Measurements from ENCODE around the gene ENTR1.
"Not testable (repeated sequence)": the region's sequence is repeated elsewhere in the genome, so short reads cannot be mapped to it uniquely, and the experiment has no call there.

Gene ENTR1

DNA sequence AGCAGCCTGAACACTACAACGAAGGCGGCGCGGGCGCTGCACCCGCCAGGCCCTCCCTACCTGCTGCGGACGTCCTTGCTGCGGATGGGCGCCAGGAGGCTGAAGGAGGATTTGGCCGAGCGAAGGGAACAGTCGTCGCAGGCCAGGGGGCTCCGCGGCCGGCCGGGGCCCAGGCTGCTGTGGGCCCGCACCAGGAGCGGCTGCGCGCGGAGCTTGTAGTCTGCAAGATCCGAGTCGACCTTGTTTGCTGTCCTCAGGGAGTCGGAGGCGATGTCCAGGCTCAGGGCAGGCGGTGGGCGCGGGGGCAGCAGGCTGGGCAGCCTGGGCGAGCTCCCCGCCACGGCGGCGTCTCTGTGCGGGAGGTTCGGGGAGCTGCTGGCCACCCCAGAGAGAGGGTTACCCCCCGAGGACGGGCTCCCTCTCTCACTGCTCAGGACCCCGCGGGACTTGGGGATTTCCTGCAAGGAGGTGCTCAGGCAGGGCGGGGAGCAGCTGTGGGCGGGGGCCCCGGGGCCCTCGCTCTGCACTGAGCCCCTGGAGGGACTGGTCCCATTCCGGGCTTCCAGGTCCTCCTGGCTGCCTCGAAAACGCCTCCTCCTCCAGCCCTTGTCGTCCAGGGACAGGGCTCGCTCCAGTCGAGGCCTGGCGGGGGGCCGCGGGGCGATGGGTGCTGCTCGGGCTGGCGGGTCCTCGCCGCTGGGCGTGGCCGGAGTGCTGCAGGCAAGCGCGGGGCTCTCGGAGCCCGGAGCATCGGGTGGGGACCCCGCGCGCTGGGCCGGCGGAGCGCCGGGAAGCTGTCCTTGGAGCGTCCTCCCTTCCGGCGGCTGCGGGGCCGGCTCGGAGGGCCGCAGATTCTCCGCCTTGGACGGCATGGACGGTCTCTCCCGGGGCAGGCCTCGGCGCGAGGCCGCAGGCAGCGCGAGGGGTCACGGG is 28.4 kb upstream of the ENTR1 start:
- in situ Hi-C loops (cut with MboI; ENCODE audit: low sequenced_read_pairs) = no loop called here

DNA sequence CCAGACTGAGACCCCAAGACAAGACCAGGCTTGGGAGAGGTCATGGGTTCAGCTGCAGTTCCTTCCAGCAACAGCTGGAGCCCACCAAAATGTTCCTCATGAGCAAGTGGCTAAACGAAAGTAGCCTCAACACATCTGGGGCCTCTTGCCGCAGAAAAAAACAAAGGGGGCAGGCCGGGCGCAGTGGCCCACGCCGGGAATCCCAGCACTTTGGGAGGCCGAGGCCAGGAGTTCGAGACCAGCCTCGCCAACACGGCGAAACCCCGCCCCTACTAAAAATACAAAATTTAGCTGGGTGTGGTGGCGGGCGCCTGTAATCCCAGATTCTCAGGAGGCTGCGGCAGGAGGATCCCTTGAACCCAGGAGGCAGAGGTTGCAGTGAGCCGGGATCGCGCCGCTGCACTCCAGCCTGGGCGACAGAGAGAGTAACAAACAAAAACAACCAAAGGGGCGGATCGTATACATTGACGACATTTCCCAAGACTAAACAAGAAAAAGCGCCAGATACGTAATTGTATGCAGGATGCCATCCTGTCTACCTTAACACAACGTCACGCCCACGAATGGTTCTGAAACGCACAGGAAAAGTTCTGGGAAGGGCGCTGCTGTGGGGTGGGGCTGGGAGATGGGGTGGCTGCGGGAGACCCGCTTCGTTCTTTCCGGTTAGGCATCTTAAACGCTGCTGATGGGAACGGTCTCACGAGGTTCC is 27.6 kb upstream of the ENTR1 start:
- in situ Hi-C loops (cut with MboI; ENCODE audit: low sequenced_read_pairs) = no loop called here

DNA sequence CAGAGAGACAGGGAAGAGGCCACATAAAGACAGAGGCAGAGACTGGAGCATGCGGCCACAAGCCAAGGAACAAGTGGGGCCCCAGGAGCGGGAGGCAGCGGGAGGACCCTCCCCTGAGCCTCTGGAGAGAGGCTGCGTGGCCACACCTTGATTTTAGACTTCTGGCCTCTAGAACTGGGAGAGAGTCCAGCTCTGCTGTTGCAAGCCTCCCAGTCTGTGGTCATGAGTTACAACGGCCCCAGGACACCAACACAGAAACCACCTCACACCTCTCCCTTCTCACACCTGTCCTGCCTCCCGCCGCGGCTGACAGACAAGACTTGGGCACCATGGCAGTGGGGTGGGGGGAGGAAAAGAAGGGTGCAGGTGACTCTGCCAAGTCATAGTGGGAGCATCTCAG is 27.0 kb upstream of the ENTR1 start:
- in situ Hi-C loops (cut with MboI; ENCODE audit: low sequenced_read_pairs) = no loop called here

DNA sequence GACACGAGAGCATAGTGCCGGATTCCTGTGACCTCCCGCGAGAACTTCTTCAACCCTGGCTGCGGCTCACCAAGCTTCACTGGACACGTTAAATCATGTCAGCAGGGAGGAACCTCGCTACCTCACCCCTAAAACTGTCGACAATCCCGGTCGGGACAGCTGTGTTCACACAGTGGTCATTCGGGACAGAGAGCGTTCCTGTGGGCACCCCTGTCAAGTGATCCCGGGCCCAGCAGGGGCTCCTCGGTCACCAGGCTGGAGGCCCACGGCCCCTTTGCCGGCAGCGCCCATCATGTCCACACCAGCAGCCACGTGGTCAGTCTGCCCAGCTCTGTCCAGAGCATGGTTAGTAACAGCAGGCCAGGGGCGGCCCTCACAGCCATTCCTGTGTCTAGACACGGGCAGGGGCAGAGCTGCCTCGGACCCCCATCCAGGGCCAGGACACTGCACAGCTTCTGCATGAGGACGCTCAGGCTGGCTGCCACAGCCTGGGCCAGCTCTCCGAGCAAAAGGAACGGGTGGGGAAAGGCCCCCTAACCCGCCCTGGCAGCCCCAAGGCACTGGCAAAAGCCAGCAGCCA is 25.7 kb upstream of the ENTR1 start:
- in situ Hi-C loops (cut with MboI; ENCODE audit: low sequenced_read_pairs) = no loop called here

DNA sequence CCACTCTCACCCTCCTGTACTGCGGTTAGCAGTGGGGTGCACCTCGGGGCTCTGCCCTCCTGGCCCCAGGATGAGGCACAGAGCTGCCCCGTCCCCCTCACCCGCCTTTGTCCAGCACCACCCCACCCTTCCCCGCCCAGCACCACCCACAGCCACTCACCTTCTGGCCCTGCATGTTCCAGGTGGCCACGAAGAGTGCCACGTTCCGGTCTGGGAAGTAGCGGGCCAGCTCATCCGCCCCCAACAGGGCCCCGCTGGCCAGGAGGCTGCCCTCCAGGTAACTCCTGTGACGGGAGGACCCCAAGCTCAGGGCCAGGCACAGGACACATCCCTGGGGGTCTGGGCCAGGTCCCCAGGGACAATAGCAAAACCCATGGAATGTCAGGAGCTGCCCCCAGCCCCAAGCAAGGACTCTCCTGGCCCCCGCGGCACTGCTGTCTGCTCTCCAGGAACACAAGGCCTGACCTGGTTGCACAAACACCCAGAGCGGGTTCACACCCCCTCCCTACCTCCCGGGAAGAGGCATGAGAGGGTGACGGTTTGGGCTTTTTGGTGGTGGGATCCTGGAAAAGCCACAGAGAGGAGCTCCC is 24.3 kb upstream of the ENTR1 start:
- in situ Hi-C loops (cut with MboI; ENCODE audit: low sequenced_read_pairs) = no loop called here

DNA sequence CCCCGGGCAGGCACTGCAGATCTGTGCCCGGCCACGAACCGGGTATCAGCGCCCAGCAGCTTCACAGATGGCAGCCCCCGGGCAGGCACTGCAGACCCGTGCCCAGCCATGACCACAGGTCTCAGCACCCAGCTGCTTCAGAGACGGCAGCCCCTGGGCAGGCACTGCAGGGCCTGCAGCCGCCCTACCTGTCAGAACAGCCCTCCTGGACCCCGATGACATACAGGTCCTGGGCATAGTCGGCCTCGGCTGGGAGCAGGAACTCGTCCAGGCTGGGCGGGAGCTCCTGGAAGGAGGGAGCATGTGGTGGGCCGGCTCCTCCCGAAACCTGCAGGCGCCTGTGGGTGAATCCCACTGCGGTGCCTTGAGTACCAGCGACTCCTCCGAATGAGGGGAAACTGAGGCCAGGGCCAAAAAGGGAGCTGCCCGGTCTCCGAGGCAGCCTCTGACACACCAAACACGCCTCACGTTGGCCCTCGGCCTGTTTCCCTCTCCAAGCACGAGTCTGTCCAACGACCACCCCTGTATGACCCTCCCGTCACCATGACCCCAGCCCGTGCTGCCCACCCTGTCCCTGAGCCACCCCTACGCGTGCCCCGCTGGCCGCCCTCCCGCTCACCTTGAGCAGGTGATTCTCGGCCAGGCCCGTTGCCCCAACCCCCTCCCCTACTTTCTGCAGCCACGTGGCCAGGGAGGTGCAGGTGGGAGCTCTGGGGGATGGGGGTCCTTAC is 23.6 kb upstream of the ENTR1 start:
- in situ Hi-C loops (cut with MboI; ENCODE audit: low sequenced_read_pairs) = no loop called here

DNA sequence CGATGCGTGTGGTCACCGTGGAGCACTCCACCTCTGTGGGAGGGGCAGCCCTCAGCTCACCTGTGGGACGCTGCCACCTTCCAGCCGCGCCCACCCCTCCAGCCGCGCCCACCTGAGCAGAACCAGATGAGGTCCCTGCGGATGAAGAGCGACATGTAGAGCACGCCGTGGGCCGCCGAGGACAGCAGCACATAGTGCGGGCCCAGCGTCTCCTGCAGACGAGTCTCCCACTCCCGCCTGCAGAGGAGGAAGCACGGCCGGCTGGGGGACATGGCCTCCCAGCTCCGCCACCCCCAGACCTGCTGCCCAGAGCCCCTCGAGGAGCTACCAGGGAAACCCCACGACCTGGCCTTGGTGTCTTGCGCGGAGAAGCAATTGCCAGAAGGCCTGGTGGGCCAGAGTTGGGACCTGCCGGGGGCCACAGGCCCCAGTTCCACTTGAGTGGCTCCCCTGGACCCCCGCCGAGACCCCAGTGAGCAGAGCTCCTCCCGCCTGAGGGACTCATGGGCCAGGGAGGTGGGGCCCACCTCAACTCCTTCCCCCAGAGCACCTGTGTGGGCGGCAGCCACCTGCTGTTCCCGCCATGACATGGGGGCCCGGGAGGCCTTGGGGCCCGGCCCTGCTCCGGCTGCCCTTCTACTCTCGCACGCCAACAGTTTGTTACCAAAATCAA is 22.8 kb upstream of the ENTR1 start:
- in situ Hi-C loops (cut with MboI; ENCODE audit: low sequenced_read_pairs) = no loop called here

DNA sequence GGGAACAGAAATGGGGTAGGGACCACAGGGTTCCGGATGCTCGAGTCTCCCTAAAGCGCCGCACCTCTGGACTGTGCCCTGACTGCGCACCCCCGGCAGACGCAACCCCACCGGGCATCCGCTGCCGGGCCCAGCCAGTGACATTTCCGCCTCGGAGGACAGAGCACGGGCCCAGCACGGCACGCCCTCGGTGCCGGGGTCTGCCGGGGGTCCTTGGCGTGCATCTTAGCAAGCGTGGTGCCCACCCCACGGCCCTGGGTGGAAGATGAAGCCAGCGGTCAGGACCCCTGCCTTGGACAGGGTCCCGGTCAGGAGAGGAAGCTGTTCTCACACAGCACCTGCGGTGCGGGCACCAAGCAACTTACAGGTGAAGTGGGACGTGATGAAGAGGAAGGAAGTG is 22.2 kb upstream of the ENTR1 start:
- in situ Hi-C loops (cut with MboI; ENCODE audit: low sequenced_read_pairs) = no loop called here

DNA sequence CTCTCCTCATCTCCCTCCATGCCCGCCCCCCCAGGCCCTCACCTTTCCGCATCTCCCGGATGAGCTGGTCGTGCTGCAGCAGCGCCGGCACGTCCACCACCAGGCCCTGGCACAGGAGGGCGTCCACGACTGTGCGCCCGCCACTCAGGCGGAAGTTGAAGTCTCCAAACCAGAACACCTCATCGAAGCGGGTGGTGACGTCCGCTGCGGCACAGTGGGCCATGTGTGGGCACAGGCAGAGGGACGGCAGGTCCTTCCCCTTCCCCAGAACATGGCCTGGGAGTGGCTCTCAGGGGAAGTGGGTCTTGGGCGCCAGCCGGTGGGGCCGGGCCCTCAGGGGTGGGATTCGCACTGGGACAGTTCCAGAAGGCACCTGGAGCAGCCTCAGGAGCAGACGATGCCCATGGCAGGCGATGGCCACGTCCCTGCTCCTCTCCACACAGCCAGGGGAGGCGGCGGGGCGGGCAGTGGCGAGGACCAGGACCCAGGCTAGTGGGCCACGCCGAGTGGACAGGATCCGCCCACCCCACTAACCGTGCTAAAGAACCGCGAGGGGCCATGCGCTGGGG is 21.5 kb upstream of the ENTR1 start:
- in situ Hi-C loops (cut with MboI; ENCODE audit: low sequenced_read_pairs) = no loop called here

DNA sequence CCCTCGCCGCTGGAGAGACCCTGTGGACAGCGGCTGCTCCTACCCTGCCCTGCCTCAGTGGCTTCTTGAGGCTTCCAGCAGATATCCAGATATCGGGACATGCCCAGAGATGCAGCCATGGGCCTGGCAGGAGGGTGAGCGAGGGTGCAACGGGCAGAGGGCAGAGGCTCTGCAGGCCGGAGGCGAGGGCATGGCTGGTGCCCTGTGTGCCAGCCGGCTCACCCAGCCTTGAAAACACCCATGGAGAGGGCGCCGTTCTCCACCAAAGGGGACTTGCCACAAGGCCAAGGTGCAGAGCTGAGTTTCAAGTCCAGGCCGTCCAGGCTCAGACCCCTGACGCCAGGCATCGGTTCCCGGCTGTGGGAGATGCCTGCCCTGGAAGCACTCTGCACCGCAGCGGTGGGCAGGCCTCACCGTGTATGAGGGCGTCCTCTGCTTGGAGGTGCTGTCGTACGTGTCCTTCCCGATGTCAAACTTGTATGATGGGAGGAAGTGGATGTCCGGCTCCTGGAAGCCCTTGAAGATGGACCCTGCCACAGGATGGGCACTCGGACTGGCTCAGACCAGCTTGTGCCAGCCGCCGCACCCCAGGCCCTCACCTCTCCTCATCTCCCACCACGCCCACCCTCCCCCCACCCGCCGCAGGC is 20.3 kb upstream of the ENTR1 start:
- in situ Hi-C loops (cut with MboI; ENCODE audit: low sequenced_read_pairs) = no loop called here

DNA sequence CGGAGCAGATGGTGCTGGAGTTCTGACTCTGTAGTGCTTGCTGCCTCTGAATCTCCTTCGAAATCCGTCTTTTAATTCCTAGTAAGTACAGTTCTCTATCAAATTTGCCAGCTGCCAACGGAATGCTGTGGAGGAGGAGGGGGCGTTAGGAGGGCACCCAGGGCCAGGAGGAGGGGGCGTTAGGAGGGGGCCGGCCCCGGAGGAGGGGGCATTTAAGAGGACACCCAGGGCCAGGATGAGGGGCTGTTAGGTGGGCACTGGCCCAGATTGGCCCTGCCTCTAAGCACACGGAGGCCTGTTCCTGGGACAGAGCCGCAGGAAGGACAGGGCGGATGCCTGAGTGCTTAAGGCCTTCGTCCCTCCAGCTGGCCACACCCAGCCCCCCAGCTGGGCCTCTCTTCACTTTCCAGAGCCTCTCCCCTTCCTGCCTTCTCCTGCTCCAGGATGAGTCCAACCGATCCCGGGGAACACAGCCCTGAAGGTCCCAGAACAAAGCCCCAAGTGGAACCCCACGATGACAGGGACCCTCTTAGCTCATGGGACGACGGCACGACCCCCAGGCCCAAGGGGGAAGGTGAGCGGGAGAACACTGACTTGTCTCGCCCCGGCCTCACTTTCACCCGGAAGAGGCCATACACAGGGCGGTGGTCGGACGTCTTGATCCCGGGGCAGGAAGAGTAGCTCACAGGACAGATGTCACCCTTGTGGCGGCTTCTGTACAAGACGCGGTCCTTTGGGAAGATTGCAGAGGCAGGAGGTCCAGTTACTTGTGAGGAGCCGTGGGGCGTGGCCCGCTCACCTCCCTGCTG is 19.5 kb upstream of the ENTR1 start:
- in situ Hi-C loops (cut with MboI; ENCODE audit: low sequenced_read_pairs) = no loop called here

DNA sequence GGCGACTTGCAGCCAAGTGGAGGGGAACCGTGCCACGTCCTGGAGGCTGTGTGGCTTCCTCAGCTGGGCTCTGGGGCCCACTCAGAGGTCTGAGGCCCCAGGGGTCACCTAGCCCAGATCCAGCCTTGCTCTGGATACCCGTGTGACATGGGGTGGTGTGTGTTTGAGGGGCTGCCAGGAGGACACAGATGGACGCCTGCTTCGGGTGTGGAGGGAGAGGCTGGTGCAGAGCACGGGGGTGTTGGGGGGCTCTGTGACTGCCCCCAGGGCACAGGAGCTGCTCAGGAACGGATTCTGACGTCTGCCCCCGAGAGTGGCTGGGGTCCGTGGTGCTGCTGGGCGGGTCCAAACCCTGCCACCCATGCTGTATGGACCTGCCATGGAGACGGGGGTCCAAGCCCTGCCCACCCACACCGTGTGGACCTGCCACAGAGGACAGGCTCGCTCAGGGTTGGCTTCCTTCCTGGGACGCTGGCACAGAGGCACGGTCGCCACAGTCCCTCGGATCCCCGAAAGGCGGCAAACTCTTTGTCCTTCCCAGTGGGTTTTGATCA is 18.7 kb upstream of the ENTR1 start:
- in situ Hi-C loops (cut with MboI; ENCODE audit: low sequenced_read_pairs) = no loop called here

DNA sequence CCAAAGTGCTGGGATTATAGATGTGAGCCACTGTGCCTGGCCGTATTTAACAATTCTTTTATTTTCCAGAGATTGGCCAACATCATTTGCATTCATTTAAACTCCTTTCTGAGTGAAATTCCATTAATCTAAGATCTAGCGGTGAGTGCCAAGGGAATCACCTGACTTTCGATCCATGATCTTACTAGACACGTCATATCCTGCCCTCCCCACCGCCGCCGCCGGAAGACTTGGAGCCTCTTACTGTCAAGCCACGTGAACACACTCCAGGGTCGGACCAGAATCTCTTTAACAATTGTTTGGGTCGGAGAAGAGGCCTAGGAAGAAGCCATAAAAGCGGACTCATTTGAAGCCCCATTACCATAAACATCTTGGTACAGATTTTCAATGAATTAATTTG is 16.4 kb upstream of the ENTR1 start:
- in situ Hi-C loops (cut with MboI; ENCODE audit: low sequenced_read_pairs) = no loop called here

DNA sequence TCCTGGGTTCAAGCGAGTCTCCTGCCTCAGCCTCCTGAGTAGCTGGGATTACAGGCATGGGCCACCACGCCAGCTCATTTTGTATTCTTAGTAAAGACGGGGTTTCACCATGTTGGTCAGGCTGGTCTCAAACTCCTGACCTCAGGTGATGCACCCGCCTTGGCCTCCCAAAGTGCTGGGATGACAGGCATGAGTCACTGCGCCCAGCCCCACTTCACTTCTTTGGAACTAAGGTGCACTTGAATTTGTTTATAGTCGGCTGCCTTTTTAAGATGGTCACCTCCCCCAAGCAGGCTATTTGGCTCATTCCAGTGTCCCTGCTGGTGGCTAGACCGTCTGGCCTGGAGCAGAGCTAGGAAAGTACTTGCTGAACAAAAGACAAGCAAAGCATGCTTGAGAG is 15.0 kb upstream of the ENTR1 start:
- in situ Hi-C loops (cut with MboI; ENCODE audit: low sequenced_read_pairs) = not testable (repeated sequence)

DNA sequence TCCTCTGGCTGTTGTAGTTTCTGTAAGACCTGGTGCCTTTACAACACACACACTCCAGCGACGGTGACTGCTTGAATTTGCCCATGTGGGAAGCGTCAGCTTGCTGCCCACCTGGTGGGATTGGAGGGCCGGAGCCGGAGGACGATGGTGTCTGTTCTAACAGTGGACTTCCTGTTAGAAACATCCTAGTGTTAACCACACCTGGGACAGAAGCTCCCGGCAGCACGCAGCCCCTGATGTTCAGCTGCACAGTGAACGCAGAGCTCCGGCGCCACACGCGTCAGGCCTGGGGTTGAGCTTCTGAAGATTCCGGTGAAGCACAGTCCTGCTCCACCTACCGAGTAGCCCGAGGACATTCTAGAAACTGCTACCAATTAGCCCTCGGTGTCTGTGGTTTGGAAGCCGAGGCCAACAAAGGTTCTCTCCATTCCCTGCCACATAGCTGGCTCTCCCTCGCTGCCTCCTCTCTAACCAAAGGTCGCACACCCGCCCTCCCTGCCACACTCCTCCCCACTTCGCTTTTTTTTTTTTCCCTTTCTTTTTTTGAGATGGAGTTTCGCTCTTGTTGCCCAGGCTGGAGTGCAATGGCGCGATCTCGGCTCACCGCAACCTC is 14.4 kb upstream of the ENTR1 start:
- in situ Hi-C loops (cut with MboI; ENCODE audit: low sequenced_read_pairs) = no loop called here

DNA sequence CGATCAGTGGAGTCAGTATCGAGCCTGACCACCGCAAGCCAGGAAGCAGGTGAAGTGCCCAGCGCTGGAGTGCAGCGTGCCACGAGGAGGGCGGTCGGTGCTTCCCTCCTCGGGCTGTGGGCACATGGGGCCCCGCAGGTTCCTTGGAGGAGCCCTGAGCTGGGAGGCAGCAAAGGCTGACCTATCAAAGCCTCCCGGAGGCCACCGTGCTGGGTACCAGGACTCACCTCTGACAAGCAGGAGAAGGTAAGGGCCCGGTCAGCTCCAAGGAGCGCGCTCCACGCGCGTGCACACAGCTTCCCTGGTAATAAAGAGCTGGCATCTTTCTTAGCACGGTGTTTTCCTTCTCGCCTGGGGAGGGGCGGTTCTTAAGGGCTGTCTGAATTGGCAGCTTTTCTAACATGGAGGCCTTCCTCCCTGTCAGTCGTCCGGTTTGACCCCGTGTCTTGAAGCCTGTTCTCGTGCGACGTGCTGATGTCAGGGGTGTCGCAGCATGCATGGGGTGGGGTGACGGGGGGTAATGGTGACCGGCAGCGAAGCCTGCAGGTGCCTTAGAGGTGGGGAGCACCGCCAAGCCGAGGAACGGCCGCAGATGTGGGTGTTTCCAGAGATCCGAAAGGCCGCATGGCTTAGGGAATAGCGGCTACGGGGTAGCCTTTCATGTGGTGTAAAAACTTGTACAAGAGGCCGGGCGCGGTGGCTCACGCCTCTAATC is 13.2 kb upstream of the ENTR1 start:
- in situ Hi-C loops (cut with MboI; ENCODE audit: low sequenced_read_pairs) = no loop called here

DNA sequence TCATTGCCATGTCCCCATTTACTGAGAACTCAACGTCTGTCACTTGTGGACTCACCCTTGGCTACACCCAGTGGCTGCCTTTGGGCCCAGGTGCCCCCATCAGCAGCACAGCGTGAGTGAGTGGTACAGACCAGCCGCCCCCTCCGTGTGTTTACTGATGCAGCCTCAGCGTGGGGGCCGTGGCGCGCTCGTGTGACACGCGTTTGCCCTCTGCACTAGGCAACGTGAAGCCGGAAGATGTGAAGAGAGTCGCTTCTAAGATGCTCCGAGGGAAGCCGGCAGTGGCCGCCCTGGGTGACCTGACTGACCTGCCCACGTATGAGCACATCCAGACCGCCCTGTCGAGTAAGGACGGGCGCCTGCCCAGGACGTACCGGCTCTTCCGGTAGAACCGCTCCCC is 12.5 kb upstream of the ENTR1 start:
- in situ Hi-C loops (cut with MboI; ENCODE audit: low sequenced_read_pairs) = no loop called here

Data from HL-60/S4 (cell line).